Activated CD4-positive, alpha-beta T cell treated with anti-CD3 and anti-CD28 coated beads, Interleukin-2, amount 50 U/mL, for 24 hours (primary cell): Measurements from ENCODE around the gene SMS.

Source experiments
- DNase-seq, 2 donors: peaks; one replicate each; pipeline ENCODE4 v3.0.0-alpha.2; 2020; ENCODE audit warnings: low read depth in 1 of 2, low spot score in 1 of 2

The SMS gene

DNA sequence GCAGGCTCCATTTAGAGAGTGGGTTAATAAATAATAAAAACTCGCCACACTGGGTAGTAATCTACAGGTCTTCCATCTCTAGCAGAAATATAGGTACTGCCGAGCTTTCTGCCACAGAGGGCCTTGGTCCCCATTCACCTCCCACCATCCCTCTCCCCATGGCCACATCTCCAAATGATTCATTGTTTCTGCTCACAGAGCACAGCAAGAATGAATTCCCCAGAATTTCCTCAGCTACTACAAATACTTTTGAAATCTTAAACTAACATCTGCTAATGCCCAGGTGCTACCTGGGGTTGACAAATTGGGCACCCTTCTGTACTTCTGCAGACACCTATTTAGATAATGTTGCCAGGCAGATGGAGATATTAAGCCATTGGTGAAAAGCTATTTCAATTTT lies 96.7 kb downstream of the SMS start:
- DNase-seq: no peak

DNA sequence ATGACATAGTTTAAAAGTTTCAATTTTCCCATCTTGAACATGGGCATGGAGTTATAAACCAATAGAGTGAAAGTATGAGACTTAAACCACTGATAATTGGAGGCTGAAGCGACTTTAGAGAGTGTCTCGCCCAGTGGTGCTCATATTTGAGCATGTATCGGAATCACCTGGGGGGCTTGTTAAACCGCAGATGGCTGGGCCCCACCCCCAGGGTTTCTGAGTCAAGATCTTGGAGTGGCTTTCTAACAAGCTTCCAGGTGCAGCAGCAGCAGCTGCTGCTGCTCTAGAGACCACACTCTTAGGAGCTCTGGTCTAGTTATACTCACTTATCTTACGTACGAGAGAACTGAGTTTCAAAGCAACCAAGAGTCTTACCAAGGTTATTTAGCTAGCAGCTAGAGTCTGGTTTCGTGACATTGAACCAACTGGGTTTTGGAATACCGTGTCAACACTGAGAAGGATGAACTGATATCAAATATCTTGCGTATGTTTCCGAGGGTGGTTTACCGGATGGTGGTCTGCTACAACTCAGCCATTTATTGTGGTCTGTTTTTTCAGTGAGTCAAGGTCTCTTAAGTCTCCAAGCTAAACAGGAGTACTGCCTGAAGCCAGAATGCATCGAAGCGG lies 97.5 kb downstream of the SMS start:
- no peak for DNase-seq

- no peak for DNase-seq
Observed at GRCh38 chrX:22039541-22039940, 99.0 kb downstream of the SMS start.

- DNase-seq: no peak
Observed at GRCh38 chrX:22040184-22040583, 99.7 kb downstream of the SMS start.

DNA sequence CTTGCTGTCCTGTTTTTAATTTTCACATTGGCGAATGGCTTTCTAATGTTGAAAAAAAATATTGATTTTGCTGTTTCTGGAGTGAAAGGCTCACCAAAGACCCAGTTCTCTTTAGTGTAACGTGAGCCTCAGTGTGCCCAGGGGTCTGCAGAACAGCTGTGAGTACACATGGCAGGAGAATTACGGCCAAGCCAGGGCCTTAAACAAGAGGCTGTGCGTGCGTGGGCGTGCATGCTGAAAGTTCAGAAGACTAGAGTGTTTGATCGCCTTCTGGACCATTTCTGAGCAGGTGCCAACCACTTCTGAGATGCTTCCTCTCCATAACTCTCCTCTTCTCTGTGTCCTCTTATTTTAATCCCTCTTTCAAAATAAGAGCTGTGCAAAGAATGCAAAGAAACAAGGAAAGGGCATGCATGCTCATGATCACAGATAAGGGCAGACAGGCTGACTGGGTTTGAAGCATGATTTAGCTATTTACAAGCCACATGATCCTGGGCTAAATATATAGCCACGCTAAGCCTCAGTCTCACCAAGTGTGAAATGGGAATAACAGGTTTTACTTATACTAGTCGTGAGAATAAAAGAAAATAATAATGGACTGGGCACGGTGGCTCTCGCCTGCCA lies 101.5 kb downstream of the SMS start:
- DNase-seq: no peak

DNA sequence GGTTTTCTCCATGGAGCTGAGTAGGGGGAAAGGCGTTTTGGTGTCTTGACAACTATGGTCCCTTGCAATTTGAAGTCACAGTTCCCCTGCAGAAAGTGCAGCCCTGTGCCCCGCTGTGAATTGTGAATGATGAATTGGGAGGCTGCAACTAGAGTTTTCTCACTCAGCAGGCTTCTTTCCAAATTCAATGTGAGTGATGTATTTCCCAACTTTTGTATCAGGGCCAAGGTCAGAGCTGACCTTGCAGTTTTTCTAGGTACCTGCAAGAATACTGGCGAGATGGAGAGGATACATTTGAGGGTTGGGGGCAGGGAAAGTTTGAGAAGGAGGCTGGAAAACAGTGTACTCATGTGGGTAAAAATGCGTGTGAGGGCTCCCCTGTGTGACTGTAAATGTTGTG lies 103.4 kb downstream of the SMS start:
- no peak for DNase-seq
